GM11168 (cell line): ENCODE results near the gene PXYLP1.

Experiments
- in situ Hi-C: fragments of 300-500 bp; cut with MboI; formaldehyde crosslinking; loops from one replicate; pipeline ENCODE4 v1.12.0; 2022; ENCODE audit warnings: low sequenced_read_pairs; ENCODE audit not compliant: unreplicated experiment

Gene PXYLP1

GRCh38 chr3:141268306-141268705, 36.7 kb downstream of the PXYLP1 start:
- in situ Hi-C loops, result no loop called here

GRCh38 chr3:141268791-141269190, 37.2 kb downstream of the PXYLP1 start:
- in situ Hi-C loops, result no loop called here

GRCh38 chr3:141269961-141270360, 38.3 kb downstream of the PXYLP1 start:
- in situ Hi-C loops, result no loop called here

GRCh38 chr3:141271279-141272030, 39.8 kb downstream of the PXYLP1 start:
- in situ Hi-C loops, result no loop called here

- in situ Hi-C loops, result no loop called here
Measured at GRCh38 chr3:141272906-141273662, 41.5 kb downstream of the PXYLP1 start.

- in situ Hi-C loops, result no loop called here
Measured at GRCh38 chr3:141273700-141274410, 42.2 kb downstream of the PXYLP1 start.

- in situ Hi-C loops, result no loop called here
Measured at GRCh38 chr3:141274411-141275031, 42.9 kb downstream of the PXYLP1 start.

GRCh38 chr3:141275032-141275422, 43.4 kb downstream of the PXYLP1 start:
- in situ Hi-C loops, result no loop called here

- in situ Hi-C loops, result no loop called here
Measured at GRCh38 chr3:141275511-141275910, 43.9 kb downstream of the PXYLP1 start.

- in situ Hi-C loops, result no loop called here
Measured at GRCh38 chr3:141275973-141276372, 44.3 kb downstream of the PXYLP1 start.

GRCh38 chr3:141276398-141276797, 44.8 kb downstream of the PXYLP1 start:
- in situ Hi-C loops, result no loop called here

- in situ Hi-C loops, result no loop called here
Measured at GRCh38 chr3:141277451-141277850, 45.8 kb downstream of the PXYLP1 start.

- in situ Hi-C loops, result no loop called here
Measured at GRCh38 chr3:141278196-141279076, 46.8 kb downstream of the PXYLP1 start.

- in situ Hi-C loops, result no loop called here
Measured at GRCh38 chr3:141279077-141279967, 47.7 kb downstream of the PXYLP1 start.

GRCh38 chr3:141280086-141280485, 48.5 kb downstream of the PXYLP1 start:
- in situ Hi-C loops, result no loop called here

- in situ Hi-C loops, result no loop called here
Measured at GRCh38 chr3:141280690-141281089, 49.1 kb downstream of the PXYLP1 start.

- in situ Hi-C loops, result no loop called here
Measured at GRCh38 chr3:141285570-141285969, 53.9 kb downstream of the PXYLP1 start.

- in situ Hi-C loops, result no loop called here
Measured at GRCh38 chr3:141286856-141287255, 55.2 kb downstream of the PXYLP1 start.

GRCh38 chr3:141287326-141287725, 55.7 kb downstream of the PXYLP1 start:
- in situ Hi-C loops, result no loop called here
